ENCODE data around the gene PLA2G15.

GRCh38 chr16:68264128-68265077 is 19.2 kb downstream of the PLA2G15 start, which contains the start of gene SLC7A6:
- TF ChIP-seq, protein P1, sequence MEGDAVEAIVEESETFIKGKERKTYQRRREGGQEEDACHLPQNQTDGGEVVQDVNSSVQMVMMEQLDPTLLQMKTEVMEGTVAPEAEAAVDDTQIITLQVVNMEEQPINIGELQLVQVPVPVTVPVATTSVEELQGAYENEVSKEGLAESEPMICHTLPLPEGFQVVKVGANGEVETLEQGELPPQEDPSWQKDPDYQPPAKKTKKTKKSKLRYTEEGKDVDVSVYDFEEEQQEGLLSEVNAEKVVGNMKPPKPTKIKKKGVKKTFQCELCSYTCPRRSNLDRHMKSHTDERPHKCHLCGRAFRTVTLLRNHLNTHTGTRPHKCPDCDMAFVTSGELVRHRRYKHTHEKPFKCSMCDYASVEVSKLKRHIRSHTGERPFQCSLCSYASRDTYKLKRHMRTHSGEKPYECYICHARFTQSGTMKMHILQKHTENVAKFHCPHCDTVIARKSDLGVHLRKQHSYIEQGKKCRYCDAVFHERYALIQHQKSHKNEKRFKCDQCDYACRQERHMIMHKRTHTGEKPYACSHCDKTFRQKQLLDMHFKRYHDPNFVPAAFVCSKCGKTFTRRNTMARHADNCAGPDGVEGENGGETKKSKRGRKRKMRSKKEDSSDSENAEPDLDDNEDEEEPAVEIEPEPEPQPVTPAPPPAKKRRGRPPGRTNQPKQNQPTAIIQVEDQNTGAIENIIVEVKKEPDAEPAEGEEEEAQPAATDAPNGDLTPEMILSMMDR (IDR thresholded peaks at IDR 0.05), result peak in 3 of 4 experiments; percentile 59 to 80 (median 71)
- TF ChIP-seq POLR2A (IDR thresholded peaks at IDR 0.05) (peak; percentile 59 to 82), EP300 (IDR thresholded peaks at IDR 0.05) (no peak)

Measured in gastroesophageal sphincter (tissue), 3 donors.